Neuron (in vitro differentiated cells): Measurements from ENCODE around the gene DEGS2.
A peak's percentile ranks its signal among the peaks of the same experiment; 100 is the strongest.
"Not testable (repeated sequence)": the region's sequence is repeated elsewhere in the genome, so short reads cannot be mapped to it uniquely, and the experiment has no call there.

Experiments used
- H2AFZ ChIP-seq: one replicate; pipeline ENCODE4 v1.6.1; 2013; ENCODE audit warnings: low read depth, mild to moderate bottlenecking, inconsistent platforms, low read length, moderate library complexity
- H3K27me3 ChIP-seq: one replicate; pipeline ENCODE4 v1.6.1; 2013; ENCODE audit warnings: low read length; ENCODE audit not compliant: insufficient read depth
- H3K36me3 ChIP-seq: one replicate; pipeline ENCODE4 v1.6.1; 2013; ENCODE audit warnings: low read length; ENCODE audit not compliant: insufficient read depth
- H3K4me1 ChIP-seq: one replicate; pipeline ENCODE4 v1.6.1; 2013; ENCODE audit warnings: low read length; ENCODE audit not compliant: insufficient read depth
- H3K4me3 ChIP-seq: 2 replicates; pipeline ENCODE4 v1.5.1; 2013; ENCODE audit warnings: mild to moderate bottlenecking, low read length, moderate library complexity
- H3K9me3 ChIP-seq: one replicate; pipeline ENCODE4 v1.6.1; 2013; ENCODE audit warnings: low read length

The DEGS2 gene

DNA sequence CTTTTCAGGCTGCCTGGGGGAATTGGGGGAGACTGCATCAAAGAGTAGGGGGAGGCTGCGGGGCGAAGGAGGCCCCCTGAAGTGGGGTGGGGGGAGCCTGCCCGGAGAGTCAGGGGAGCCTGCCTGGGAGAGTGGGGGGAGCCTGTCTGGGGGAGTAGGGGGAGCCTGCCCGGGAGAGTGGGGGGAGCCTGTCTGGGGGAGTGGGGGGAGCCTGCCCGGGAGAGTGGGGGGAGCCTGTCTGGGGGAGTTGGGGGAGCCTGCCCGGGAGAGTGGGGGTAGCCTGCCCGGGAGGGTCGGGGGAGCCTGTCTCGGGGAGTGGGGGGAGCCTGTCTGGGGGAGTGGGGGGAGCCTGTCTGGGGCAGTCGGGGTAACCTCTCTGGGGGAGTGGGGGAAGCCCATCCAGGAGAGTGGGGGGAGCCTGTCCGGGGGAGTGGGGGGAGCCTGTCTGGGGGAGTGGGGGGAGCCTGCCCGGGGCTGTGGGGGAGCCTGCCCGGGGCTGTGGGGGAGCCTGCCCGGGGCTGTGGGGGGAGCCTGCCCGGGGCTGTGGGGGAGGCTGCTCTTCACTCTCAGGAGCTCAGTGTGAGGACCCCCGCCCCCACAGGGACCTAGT lies 6.5 kb upstream of the DEGS2 start:
- H3K4me3 ChIP-seq: no peak overlapping the region
- H3K4me1 ChIP-seq: no peaks in the 10 kb centered on the region
- no peak overlapping the region for H2AFZ ChIP-seq
- no peaks in the 10 kb centered on the region for H3K36me3 ChIP-seq
- H3K9me3 ChIP-seq: no peaks in the 10 kb centered on the region
- peaks cover 9% of the 10 kb centered on the region for H3K27me3 ChIP-seq

DNA sequence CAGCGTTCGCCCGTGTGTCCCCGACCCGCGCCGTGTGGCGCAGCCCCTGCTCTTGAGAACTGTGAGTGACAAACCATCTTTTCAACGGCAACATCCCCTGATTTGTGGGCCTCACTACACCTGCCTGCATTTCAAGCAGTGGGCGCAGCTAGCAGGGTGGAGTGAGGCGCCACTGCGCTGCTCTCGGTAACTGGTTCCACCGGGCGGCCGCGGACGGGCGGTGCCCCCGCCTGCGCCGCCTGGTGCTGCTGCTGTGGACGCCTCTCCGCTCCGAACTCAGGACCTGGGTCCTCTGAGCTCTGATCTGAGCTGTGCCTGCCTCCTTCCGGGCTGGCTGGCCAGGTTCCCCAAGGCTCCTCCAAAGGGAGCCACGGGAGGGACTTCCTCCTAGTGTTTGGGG lies 5.9 kb upstream of the DEGS2 start:
- Histone ChIP-seq H3K27me3 (peaks cover 14% of the 10 kb centered on the region), H3K4me3 (no peak overlapping the region), H3K4me1 (no peaks in the 10 kb centered on the region), H2AFZ (no peak overlapping the region), H3K36me3 (no peaks in the 10 kb centered on the region), H3K9me3 (peaks cover 3% of the 10 kb centered on the region)

DNA sequence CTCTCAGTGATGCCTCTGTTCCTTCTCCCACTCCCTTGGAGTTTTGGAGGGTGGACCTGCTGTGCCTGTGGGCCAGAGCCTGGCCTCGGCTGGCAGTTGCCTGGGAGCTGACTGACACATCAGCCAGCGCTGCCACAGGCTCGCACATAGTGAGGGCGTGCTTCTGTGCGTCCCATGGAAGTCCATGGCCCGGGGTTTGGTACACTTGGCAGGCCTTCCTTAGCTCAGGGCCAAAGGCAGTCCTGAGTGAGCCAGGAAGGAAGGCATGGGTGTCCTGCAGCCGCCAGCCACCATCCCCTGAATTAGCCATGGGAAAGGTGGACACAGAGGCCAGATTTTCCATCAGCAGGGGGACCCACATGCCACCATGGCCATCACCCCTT lies 1.1 kb upstream of the DEGS2 start:
- no peak overlapping the region for H2AFZ ChIP-seq
- peaks cover 8% of the 10 kb centered on the region for H3K9me3 ChIP-seq
- H3K4me1 ChIP-seq: peaks cover 2% of the 10 kb centered on the region
- H3K4me3 ChIP-seq: no peak overlapping the region
- no peaks in the 10 kb centered on the region for H3K36me3 ChIP-seq
- peaks cover 48% of the 10 kb centered on the region for H3K27me3 ChIP-seq

DNA sequence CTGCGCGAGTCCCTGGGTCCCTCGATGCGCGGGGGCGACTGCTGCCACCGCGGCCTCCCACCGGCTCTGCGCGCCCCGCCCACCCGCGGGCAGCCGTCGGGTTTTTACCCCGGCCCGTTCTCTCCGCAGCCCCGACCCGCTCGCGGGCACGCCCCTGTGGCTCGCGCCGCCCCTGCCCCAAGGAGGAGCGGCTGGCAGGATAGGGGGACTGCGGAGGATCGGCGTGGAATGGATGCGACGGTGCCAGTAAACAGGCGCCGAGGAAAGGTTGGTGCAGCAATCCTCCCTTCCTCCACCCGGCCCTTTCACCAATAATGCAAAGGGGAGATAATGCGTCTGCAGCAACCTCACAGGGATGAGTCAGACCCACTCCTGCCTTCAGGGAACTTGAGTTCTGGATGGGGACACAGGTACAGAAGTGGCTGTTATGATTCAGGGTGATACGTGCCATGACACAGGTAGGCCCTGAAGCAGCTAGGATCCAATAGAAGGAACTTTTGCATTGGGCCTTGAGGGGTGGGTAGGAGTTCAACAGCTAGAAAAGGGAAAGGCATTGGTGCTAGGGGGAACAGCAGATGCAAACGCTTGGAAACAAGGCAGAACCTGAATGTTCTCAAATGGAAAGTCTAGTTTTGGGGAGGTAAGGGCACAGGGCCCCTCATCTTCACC lies 554 bp upstream of the DEGS2 start:
- peaks cover 2% of the 10 kb centered on the region for H3K4me1 ChIP-seq
- no peak overlapping the region for H2AFZ ChIP-seq
- peaks cover 8% of the 10 kb centered on the region for H3K9me3 ChIP-seq
- H3K4me3 ChIP-seq: no peak overlapping the region
- H3K27me3 ChIP-seq: peaks cover 48% of the 10 kb centered on the region
- no peaks in the 10 kb centered on the region for H3K36me3 ChIP-seq

DNA sequence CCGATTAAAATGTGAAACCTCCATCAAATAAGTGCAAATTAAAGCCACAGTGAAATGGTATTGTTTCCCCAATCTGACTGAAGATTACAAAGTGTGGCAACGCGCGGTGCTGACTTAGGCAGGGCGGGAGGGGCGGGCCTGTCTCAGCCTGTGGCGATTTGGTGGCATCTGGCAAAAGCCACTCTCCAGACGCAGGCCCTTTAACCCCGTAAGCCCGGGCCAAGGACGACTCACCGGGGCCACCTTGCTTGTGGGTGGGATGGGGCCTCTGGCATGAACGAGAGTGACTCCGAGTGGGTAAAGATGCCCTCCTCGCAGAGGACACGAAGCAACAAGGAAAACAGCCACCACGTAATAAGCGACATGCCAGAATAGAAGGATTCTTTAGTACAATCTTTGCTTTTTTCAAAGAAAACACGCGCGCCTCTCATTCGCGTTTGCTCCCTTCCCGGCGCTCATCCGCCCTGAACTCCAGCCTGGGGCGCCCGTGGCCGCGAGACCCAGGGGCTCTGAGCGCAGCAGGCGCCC lies 815 bp downstream of the DEGS2 start:
- Histone ChIP-seq H3K27me3 (peaks cover 48% of the 10 kb centered on the region), H3K9me3 (peaks cover 8% of the 10 kb centered on the region)

DNA sequence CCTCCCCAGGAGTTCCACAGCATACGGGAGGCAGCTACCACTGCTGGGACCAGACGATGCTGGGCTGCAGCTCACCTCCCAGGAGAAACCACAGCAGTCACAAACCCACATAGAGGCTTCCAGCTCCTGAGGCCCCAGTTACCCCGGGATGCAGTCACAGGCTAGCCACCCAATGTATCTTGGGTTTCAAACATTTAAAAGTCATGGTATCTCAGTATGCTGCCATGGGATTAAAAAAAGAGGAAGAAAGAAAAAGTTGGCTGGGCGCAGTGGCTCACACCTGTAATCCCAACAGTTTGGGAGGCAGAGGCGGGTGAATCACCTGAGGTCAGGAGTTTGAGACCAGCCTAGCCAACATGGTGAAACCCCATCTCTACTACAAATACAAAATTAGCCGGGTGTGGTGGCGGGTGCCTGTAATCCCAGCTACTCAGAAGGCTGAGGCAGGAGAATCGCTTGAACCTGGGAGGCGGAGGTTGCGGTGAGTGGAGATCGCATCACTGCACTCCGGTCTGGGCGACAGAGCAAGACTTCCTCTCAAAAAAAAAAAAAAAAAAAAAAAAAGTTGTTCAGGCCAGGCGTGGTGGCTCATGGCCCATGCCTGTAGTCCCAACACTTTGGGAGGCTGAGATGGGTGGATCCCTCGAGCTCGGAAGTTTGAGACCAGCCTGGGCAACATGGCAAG lies 1.8 kb downstream of the DEGS2 start:
- not testable (repeated sequence) for H3K36me3 ChIP-seq, H2AFZ ChIP-seq, H3K4me1 ChIP-seq, H3K9me3 ChIP-seq, H3K4me3 ChIP-seq
- peaks cover 48% of the 10 kb centered on the region for H3K27me3 ChIP-seq

More for the DNA sequence above, 815 bp downstream of the DEGS2 start:
- H3K4me1 ChIP-seq: peaks cover 2% of the 10 kb centered on the region
- H3K36me3 ChIP-seq: no peaks in the 10 kb centered on the region
- peak overlapping the region; percentile 26 for H2AFZ ChIP-seq
- no peak overlapping the region for H3K4me3 ChIP-seq

DNA sequence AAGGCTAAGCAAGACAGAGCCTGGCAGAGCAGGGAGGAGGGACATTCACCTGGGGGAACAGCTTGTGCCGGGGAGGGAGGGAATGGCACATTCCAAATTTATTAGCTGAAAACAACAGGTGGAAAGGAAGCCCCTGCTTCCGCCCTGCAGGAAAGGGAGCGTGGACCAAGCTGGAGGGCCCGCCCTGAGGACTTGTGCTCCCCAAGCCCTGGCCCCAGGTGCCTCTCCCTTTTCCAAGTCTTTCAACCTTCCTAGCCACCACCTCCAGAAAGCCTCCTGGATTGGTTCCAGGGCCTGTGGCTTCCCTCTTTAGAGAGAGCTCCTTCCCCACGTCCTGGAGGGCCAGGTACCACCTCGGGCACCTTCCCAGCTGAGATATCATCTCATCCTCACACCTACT lies 2.7 kb downstream of the DEGS2 start:
- H2AFZ ChIP-seq: no peak overlapping the region
- no peaks in the 10 kb centered on the region for H3K36me3 ChIP-seq
- H3K4me1 ChIP-seq: peaks cover 2% of the 10 kb centered on the region
- H3K4me3 ChIP-seq: no peak overlapping the region
- H3K9me3 ChIP-seq: peaks cover 11% of the 10 kb centered on the region
- H3K27me3 ChIP-seq: peaks cover 46% of the 10 kb centered on the region

DNA sequence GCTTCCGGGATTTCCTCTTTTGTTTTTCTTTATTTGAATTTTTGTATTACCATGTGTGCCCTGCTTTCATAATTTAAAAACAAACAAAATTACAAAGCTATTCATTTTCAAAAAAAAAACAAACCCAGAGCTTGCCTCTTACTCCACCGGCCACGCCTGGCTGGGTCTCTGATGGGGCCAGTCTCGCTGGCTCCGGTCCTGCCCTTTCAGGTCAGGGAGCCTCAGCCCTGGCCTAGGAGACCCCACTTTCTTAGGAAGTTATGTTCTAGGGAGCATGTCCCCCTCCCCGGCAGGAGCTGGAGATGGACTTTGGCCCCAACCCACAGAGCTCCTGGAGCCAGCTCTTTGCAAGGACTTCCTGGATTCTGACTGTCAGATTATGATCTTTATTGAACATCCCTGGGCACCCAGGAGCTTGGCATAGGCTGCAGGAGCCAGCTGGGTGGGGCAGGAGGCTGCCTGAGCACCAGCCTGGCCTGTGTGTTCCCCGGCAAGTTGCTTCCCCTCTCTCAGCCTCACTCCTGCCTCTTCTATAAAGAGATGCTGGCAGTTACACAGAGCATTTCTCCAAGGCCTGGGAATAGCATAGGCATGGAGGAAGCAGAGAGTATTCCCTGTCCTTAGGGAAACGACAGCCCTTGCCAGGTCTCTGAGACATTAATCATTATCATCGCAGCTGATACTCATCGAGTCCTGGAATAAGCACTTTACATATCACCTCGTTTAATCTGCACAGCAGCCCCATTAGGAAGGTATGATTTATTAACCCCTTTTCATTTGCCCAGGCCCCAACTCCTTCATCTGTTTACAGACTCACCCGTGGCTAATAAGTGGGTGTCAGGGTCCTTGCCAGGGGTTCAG lies 3.5 kb downstream of the DEGS2 start:
- no peak overlapping the region for H3K4me3 ChIP-seq
- H3K27me3 ChIP-seq: peaks cover 40% of the 10 kb centered on the region
- peaks cover 11% of the 10 kb centered on the region for H3K9me3 ChIP-seq
- H3K36me3 ChIP-seq: no peaks in the 10 kb centered on the region
- peaks cover 2% of the 10 kb centered on the region for H3K4me1 ChIP-seq
- H2AFZ ChIP-seq: no peak overlapping the region

DNA sequence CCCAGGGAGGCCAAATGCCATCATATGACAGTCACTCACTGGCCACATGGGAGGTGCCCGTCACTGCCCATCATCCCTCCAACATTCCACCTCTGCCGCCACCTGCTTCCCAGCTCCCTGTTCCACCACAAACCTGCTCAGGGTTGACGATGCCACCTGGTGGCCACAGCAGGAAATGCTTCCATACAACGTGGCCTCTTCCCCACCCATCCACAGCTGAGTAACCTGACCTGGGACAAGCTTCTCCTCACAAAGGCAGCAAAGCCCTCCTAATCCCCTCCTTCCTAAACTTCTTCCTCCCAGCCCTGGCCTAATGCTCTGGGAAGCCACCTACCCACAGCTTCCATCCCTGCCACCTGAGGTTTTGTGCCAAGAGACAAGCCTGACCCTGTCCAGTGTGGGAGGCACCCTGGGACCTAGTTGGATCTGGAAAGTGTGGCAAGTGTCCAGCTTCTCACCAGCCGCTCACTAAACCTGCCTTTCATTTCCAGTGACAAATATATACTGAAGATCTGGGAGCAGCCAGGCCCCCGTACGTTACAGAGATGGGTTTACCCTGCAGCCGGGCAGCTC lies 4.3 kb downstream of the DEGS2 start:
- peaks cover 32% of the 10 kb centered on the region for H3K27me3 ChIP-seq
- no peaks in the 10 kb centered on the region for H3K36me3 ChIP-seq
- H2AFZ ChIP-seq: no peak overlapping the region
- peaks cover 2% of the 10 kb centered on the region for H3K4me1 ChIP-seq
- H3K4me3 ChIP-seq: no peak overlapping the region
- peaks cover 5% of the 10 kb centered on the region for H3K9me3 ChIP-seq

DNA sequence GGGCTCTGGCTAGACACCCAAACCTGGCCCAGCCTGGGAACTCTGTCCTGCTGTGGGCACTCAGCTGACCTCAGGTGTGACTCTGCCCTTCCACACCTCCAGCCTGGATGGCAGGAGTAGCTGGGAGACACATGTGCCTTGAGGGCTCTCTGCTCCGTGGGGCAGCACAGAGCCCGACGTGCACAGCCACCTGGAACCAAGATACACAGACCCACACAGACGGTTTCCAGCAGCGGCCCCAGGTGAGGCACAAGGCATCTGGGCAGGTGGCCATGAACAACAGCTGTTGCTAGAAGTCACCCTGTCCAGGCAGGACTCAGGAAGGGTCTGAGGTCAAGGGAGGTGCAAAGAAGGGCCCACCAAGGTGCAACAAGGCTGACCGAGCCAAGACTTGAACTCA lies 5.9 kb downstream of the DEGS2 start:
- Histone ChIP-seq H3K4me3 (no peak overlapping the region), H3K9me3 (peaks cover 3% of the 10 kb centered on the region), H3K36me3 (no peaks in the 10 kb centered on the region), H2AFZ (no peak overlapping the region), H3K27me3 (peaks cover 17% of the 10 kb centered on the region), H3K4me1 (no peaks in the 10 kb centered on the region)

DNA sequence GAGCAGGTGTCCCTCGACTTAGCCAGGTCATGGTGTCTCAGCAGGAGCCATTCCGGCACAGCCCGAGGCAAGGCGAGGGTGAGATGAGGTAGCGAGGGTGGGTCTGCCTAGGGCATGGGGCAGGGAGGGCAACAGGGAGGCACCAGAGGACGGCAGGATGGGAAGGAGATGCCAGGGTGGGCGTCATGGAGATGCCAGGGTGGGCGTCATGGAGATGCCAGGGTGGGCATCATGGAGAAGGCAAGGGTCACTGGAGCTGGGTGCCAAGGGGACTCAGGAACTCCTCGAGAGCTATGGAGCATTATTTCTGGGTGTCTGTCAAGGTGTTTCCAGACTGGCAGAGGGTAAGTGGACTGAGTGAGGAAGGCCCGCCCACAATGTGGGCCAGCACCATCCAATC lies 7.4 kb downstream of the DEGS2 start:
- no peak overlapping the region for H3K4me3 ChIP-seq
- no peak overlapping the region for H2AFZ ChIP-seq
- peaks cover 11% of the 10 kb centered on the region for H3K27me3 ChIP-seq
- H3K36me3 ChIP-seq: no peaks in the 10 kb centered on the region
- H3K9me3 ChIP-seq: peaks cover 3% of the 10 kb centered on the region
- no peaks in the 10 kb centered on the region for H3K4me1 ChIP-seq

DNA sequence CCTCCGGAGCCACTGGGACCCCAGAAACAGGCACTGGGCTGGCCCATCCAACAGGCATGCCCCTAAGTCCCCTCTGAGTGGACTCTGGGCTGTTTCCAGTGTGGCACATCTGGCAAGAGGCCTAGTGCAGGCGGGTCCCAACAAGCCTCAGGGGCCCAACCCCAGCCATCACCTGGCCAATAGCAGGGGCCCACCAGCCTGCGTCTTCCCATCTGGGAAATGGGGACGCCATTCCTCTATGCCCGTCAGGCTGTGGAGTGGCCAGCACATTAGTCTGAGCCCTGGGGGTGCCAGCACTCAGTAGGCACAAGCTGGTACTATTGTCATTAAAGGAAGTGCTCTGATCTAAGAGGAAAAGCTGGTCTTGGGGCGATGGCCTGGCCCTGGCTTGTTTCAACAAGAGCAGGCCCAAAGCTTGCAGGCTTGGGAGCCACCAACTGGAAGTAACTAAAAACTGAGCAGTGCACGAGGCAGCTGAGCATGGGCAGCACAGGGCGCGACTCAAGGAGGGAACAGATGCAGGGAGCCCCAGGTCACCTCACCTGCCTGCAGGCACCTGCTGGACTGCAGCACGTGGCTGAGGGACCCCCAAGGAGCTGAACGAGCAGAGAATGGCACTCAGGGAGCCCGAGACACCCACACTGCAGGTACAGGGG lies 8.4 kb downstream of the DEGS2 start:
- Histone ChIP-seq H3K9me3 (peaks cover 3% of the 10 kb centered on the region), H3K4me3 (no peak overlapping the region), H2AFZ (no peak overlapping the region), H3K4me1 (no peaks in the 10 kb centered on the region), H3K27me3 (peaks cover under 1% of the 10 kb centered on the region), H3K36me3 (no peaks in the 10 kb centered on the region)
